Smooth muscle cell (in vitro differentiated cells): Measurements from ENCODE around the gene SPP2. TPM values are rescaled to one million over a fixed set of nuclear protein-coding genes. Genes with fewer than 3 reads are reported as not detected.

ENCODE experiments used
- DNase-seq: peaks from one replicate; lab custom pipeline; 2025; ENCODE audit not compliant: unreplicated experiment; lab: John Stamatoyannopoulos, UW
- H2AFZ ChIP-seq: fragments of 200-600 bp; sonication (generic); 2 replicates; pipeline ENCODE4 v1.6.0; 2016; ENCODE audit warnings: antibody characterized with exemption, low read depth, mild to moderate bottlenecking
- H3F3A ChIP-seq: fragments of 200-600 bp; sonication (generic); 2 replicates; pipeline ENCODE4 v1.6.0; 2017; ENCODE audit warnings: antibody characterized with exemption, low read depth
- H3K27ac ChIP-seq: fragments of 200-600 bp; sonication (generic); 2 replicates; pipeline ENCODE4 v1.5.1; 2016; ENCODE audit warnings: low read depth, mild to moderate bottlenecking
- H3K27me3 ChIP-seq: fragments of 200-600 bp; sonication (generic); 2 replicates; pipeline ENCODE4 v1.6.1; 2016; ENCODE audit warnings: low read depth, mild to moderate bottlenecking
- H3K36me3 ChIP-seq: fragments of 200-600 bp; sonication (generic); 2 replicates; pipeline ENCODE4 v1.5.1; 2016; ENCODE audit warnings: low read depth
- H3K4me1 ChIP-seq: fragments of 200-600 bp; sonication (generic); 2 replicates; pipeline ENCODE4 v1.5.1; 2016; ENCODE audit warnings: low read depth
- H3K4me2 ChIP-seq: fragments of 200-600 bp; sonication (generic); 2 replicates; pipeline ENCODE4 v1.6.0; 2016; ENCODE audit warnings: mild to moderate bottlenecking
- H3K4me3 ChIP-seq: fragments of 200-600 bp; sonication (generic); 2 replicates; pipeline ENCODE4 v1.5.1; 2016; ENCODE audit warnings: mild to moderate bottlenecking
- H3K79me2 ChIP-seq: fragments of 200-600 bp; sonication (generic); 2 replicates; pipeline ENCODE4 v1.6.0; 2016; ENCODE audit warnings: low read depth, mild to moderate bottlenecking
- H3K9ac ChIP-seq: fragments of 200-600 bp; sonication (generic); 2 replicates; pipeline ENCODE4 v1.6.0; 2016; ENCODE audit warnings: low read depth
- H3K9me3 ChIP-seq: fragments of 200-600 bp; sonication (generic); replicated peaks from 2 replicates; pipeline ENCODE4 v1.5.1; 2016; ENCODE audit warnings: low read depth
- H4K20me1 ChIP-seq: fragments of 200-600 bp; sonication (generic); 2 replicates; pipeline ENCODE4 v1.6.0; 2016; ENCODE audit warnings: low read depth
- CTCF ChIP-seq: fragments of 200-600 bp; sonication (generic); IDR thresholded peaks from 2 replicates; pipeline ENCODE4 v1.5.1; 2017; ENCODE audit warnings: borderline replicate concordance, mild to moderate bottlenecking, antibody characterized with exemption; ENCODE audit not compliant: insufficient read depth, poor library complexity, severe bottlenecking
- WGBS: methylation state at CpG from one replicate; pipeline ENCODE4 v1.1.7; 2016; ENCODE audit warnings: low lambda C conversion rate; 5-methylcytosine and 5-hydroxymethylcytosine counted together
- polyA plus RNA-seq: library from polyadenylated mRNA; unstranded; fragments of >200 nt; fragmentation: Nextera tagmentation; extraction: Ambion mirVana; gene quantifications from 2 replicates; pipeline ENCODE4 v1.2.1, GENCODE V29; 2016
- total RNA-seq: library from RNA; depleted of rRNA; stranded (reverse); fragments of >200 nt; gene quantifications from 2 replicates; pipeline ENCODE4 v1.2.3, GENCODE V29; 2014

Gene SPP2
- total and polyA plus RNA-seq, 2 experiments from 2014 or later = not detected

GRCh38 chr2:234046521-234046920 is 4.0 kb upstream of the SPP2 start:
- Histone ChIP-seq H4K20me1 (no peaks in the 10 kb centered on the region), H3K27me3 (peaks cover 43% of the 10 kb centered on the region), H2AFZ (no peak overlapping the region), H3K9me3 (no peaks in the 10 kb centered on the region), H3K79me2 (no peaks in the 10 kb centered on the region), H3K4me1 (no peaks in the 10 kb centered on the region), H3K4me2 (no peak overlapping the region), H3K36me3 (no peaks in the 10 kb centered on the region), H3K9ac (no peak overlapping the region), H3K27ac (no peak overlapping the region), H3F3A (no peaks in the 10 kb centered on the region), H3K4me3 (no peak overlapping the region)
- no peak for TF ChIP-seq CTCF
- WGBS = 92% methylated on average over 3 of the region's 3 CpGs
- DNase-seq = no peak

- Histone ChIP-seq H3F3A (no peaks in the 10 kb centered on the region), H3K36me3 (no peaks in the 10 kb centered on the region), H3K27ac (no peak overlapping the region), H4K20me1 (no peaks in the 10 kb centered on the region), H3K4me3 (no peak overlapping the region), H2AFZ (no peak overlapping the region), H3K27me3 (peaks cover 39% of the 10 kb centered on the region), H3K79me2 (no peaks in the 10 kb centered on the region), H3K9ac (no peak overlapping the region), H3K4me1 (no peaks in the 10 kb centered on the region), H3K4me2 (no peak overlapping the region), H3K9me3 (no peaks in the 10 kb centered on the region)
- DNase-seq = no peak
- no peak for TF ChIP-seq CTCF
Measured at GRCh38 chr2:234047361-234047760, 3.1 kb upstream of the SPP2 start.

GRCh38 chr2:234048049-234048448 is 2.5 kb upstream of the SPP2 start:
- TF ChIP-seq CTCF = no peak
- Histone ChIP-seq H3K27ac (no peak overlapping the region), H3K4me3 (no peak overlapping the region), H3K9ac (no peak overlapping the region), H3K9me3 (no peaks in the 10 kb centered on the region), H2AFZ (no peak overlapping the region), H4K20me1 (no peaks in the 10 kb centered on the region), H3K79me2 (no peaks in the 10 kb centered on the region), H3K4me2 (no peak overlapping the region), H3K36me3 (no peaks in the 10 kb centered on the region), H3F3A (no peaks in the 10 kb centered on the region), H3K4me1 (no peaks in the 10 kb centered on the region), H3K27me3 (peaks cover 32% of the 10 kb centered on the region)
- 80% methylated on average over 4 of the region's 4 CpGs for WGBS
- DNase-seq = no peak

- Histone ChIP-seq H3K4me3 (no peak overlapping the region), H3K27ac (no peak overlapping the region), H3K36me3 (no peaks in the 10 kb centered on the region), H3K4me1 (no peaks in the 10 kb centered on the region), H2AFZ (no peak overlapping the region), H3K9me3 (no peaks in the 10 kb centered on the region), H3K27me3 (peaks cover 13% of the 10 kb centered on the region), H3F3A (no peaks in the 10 kb centered on the region), H3K9ac (no peak overlapping the region), H3K4me2 (no peak overlapping the region), H4K20me1 (no peaks in the 10 kb centered on the region), H3K79me2 (no peaks in the 10 kb centered on the region)
- no peak for DNase-seq
- TF ChIP-seq CTCF = no peak
- WGBS = 91% methylated on average over 4 of the region's 4 CpGs
Measured at GRCh38 chr2:234051374-234052070, 1.0 kb downstream of the SPP2 start.
